H1 (cell line): Measurements from ENCODE around the gene MAPK11.

Source experiments
- CBX8 ChIP-seq: fragments of 300-800, 300-1000 bp; sonication (generic); IDR thresholded peaks from 2 replicates; pipeline ENCODE4 v1.7.1; 2016; ENCODE audit warnings: low read depth, low read length, borderline replicate concordance
- CHD2 ChIP-seq: IDR thresholded peaks from 2 replicates; pipeline ENCODE4 v1.6.1; 2012; ENCODE audit warnings: low read length, improper control_type of control experiment
- CTCF ChIP-seq, 3 experiments: IDR thresholded peaks; 1 replicate in 2 of 3; 2 replicates in 1 of 3; pipeline versions ENCODE4 v1.5.1 to v1.6.1; 2011; ENCODE audit warnings: low read length in 3 of 3, mild to moderate bottlenecking in 3 of 3, inconsistent platforms in 2 of 3, low read depth in 1 of 3, moderate library complexity in 1 of 3; ENCODE audit not compliant: insufficient read depth in 1 of 3; ENCODE audit errors: control extremely low read depth in 1 of 3
- EP300 ChIP-seq, 2 experiments: IDR thresholded peaks; 1 replicate in 1 of 2; 2 replicates in 1 of 2; pipeline ENCODE4 v1.6.1; 2011 to 2012; ENCODE audit warnings: low read depth in 2 of 2, low read length in 2 of 2, mild to moderate bottlenecking in 2 of 2, borderline replicate concordance in 1 of 2, inconsistent platforms in 1 of 2, moderate library complexity in 1 of 2
- EZH2 ChIP-seq: fragments of 200-600 bp; sonication (generic); IDR thresholded peaks from 2 replicates; pipeline ENCODE4 v1.7.1; 2012; ENCODE audit warnings: low read depth, mild to moderate bottlenecking, moderate library complexity, low read length, inconsistent platforms; ENCODE audit not compliant: severe bottlenecking
- FOSL1 ChIP-seq: IDR thresholded peaks from 2 replicates; pipeline ENCODE4 v1.6.1; 2011; ENCODE audit warnings: mild to moderate bottlenecking, low read depth, low read length, moderate library complexity; ENCODE audit not compliant: insufficient read depth
- POLR2AphosphoS5 ChIP-seq: IDR thresholded peaks from 2 replicates; pipeline ENCODE4 v1.6.1; 2011; ENCODE audit warnings: low read depth, low read length
- TCF12 ChIP-seq: IDR thresholded peaks from 2 replicates; pipeline ENCODE4 v1.6.1; 2011; ENCODE audit warnings: low read depth, mild to moderate bottlenecking, low read length
- TF ChIP-seq, protein P1 (sequence below): IDR thresholded peaks from 2 replicates; pipeline ENCODE4 v1.6.1; 2012; ENCODE audit warnings: low read length, inconsistent platforms

DNA sequence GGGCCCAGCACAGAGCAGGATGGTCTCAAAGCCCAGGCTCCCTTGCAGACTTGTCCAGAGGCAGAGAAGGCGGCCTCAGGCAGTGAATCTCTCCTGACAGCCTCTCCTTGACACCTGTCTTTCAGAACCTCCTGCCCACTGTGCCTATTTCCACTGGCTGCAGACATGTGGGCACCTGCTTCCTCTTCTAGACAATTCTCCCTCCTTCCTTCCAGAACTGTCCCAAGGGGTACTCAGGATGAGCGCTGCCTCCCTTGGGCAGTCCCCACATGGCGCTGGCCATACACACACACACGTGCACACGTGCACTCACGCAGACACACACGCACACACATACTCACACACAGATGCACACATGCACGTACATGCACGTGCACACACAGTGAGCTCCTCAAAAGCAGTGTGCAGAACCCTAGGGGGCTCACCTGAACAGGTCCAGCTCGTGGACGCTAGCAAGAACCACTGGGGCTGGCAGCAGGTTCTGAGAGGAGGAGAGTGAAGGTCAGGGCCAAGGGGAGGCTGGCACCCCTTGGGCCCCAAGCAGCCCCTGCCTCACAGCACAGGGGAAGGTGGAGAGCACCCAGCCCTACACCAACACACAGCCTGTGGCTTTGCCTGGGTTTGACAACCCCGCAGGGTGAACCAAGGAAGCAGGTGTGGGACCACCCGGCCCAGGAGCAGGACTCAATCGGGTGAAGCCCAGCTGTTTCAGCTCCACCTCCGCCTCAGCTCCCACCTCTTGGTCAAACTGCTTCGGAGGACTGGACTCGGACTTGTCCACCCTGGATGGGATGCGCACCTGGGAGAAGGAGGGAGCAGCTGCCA, 45.3 kb upstream of the MAPK11 start:
- TF ChIP-seq FOSL1 = no peak
- TF ChIP-seq CTCF (IDR thresholded peaks at IDR 0.05; ENCODE audit: control extremely low read depth in 1 of 3, insufficient read depth in 1 of 3, low read depth in 1 of 3, low read length in 3 of 3) = no peak
- TF ChIP-seq EP300 (IDR thresholded peaks at IDR 0.05; ENCODE audit: borderline replicate concordance in 1 of 2, low read depth in 2 of 2, low read length in 2 of 2) = no peak
- no peak for TF ChIP-seq TCF12
- TF ChIP-seq EZH2 = no peak
- TF ChIP-seq CBX8 = no peak
- TF ChIP-seq, protein P1, sequence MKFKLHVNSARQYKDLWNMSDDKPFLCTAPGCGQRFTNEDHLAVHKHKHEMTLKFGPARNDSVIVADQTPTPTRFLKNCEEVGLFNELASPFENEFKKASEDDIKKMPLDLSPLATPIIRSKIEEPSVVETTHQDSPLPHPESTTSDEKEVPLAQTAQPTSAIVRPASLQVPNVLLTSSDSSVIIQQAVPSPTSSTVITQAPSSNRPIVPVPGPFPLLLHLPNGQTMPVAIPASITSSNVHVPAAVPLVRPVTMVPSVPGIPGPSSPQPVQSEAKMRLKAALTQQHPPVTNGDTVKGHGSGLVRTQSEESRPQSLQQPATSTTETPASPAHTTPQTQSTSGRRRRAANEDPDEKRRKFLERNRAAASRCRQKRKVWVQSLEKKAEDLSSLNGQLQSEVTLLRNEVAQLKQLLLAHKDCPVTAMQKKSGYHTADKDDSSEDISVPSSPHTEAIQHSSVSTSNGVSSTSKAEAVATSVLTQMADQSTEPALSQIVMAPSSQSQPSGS = no peak
- TF ChIP-seq POLR2AphosphoS5 = no peak
- TF ChIP-seq CHD2 = no peak
